ENCODE data around the gene COL23A1.
"Not testable (repeated sequence)": the region's sequence is repeated elsewhere in the genome, so short reads cannot be mapped to it uniquely, and the experiment has no call there.

COL23A1 gene

DNA sequence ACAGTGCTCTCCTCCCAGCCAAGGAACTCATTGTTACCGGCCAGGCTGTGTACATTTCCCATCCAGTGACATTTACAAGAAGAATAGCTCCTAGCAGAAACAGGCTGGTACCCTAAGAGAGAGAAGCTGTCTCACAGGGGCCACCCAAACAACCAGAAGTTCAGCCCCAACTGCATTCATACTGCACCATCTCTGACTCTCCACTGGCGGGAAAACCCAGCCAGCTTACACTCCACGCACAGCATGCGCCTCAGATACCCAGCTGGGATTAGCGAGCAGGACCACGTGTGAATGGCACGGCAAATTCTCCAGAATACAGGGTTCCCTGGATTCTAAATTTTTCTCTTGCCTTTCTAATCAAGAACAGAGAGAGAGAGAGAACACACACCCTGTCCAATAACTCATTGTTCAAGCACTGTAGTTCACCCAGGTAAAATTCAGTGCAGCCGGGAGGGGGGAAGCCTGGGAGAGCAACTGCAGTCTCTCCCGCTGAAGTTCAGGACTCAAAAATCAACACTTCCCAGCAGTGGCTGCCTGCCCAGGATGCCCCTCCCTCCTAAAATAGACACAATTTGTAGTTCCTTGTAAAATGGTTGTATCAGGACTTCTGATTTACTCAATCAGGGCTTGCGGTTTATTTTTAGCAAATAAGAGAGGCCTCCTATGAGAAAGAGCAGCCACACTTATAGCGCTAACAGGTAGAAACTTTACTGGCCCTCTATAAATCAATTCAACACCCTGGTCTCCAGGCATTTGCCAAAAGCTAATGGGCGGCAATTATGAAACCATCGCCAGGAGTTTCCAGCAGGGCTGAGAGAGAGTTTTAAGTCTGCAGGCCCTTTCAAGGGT, 2.2 kb downstream of the COL23A1 start:
- no peak for DNase-seq

DNA sequence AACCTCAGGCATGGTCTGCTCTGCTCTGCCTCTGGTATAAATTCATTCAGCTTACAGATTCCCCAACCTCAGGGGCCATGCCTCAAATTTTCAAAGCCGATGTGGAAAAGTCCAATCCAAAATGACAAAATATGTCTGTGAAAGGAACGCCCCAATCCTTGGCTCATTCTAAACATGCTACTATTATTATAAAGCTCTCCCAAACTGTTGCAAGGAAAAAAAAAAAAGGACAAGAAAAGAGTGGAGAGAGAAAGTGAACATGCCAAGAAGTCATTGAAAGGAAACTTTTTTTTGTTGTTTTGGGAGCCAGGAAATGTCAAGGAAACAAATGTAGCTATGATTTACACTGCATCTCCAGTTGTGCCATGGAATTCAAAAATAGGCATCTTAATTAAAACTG, 3.8 kb downstream of the COL23A1 start:
- no peak for DNase-seq

DNA sequence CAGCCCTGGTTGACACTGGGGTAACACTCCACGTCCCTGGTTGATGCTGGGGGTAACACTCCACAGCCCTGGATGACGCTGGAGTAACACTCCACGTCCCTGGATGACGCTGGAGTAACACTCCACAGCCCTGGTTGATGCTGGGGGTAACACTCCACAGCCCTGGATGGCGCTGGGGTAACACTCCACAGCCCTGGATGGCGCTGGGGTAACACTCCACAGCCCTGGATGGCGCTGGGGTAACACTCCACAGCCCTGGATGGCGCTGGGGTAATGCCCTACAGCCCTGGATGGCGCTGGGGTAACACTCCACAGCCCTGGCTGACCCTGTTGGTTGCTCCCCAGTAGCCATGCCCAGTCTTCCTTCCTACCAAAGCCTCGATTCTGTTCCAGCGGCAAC, 4.8 kb downstream of the COL23A1 start:
- not testable (repeated sequence) for DNase-seq

DNA sequence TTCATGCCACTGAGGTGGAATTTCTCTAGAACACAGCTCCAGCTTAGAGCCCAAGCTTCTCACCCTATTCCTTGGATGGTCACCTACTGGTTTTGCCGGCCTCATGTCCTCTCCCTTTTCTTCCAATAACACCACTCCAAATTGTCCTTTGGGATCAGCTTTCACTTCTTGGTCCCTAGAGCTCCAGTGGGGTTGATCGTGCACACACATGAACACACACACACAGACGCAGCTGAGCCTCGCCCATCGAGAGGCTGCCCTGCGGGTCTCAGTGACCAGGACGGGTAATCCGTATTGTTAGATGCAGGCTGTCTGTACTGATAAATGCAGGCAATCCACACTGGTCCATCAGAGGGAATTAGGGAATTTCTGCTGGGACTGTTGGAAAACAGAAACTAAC, 6.9 kb downstream of the COL23A1 start:
- DNase-seq, result no peak

DNA sequence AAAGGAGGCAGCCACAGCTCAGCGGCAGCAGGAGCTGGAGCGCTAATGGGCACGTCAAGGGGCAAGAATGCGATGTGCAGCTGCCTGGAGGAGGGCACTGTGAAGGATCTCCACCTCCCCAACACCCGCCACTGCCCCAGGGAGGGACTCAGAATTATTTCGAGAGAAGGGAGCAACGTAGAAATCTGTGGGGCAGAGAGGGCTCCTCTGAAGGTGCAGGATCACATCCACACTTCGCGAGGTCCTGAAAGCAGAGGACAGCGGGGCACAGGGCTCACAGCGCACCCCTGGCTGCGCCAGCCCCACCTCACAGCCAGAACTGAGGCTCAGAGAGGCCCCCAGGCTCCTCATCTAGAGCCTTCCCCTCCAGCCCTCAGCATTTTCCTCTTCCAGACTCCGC, 7.9 kb downstream of the COL23A1 start:
- no peak for DNase-seq

DNA sequence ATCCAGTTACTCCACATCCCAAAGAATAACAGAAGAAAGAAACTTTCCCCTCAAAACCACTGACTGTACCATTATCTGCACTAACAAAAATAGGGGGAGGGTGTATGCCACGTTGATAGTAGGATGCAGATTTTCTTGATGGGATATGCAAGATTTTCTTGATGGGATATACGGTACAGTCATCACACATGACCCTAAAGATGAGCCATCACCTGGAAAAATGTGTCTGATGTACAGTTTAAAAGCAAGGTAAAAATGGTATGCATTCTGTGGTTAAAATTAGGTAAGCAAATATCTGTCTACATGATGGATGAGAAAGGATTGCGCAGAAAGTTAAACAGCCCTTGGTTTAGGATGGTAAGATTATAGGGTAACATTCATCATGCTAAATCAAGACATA, 8.6 kb downstream of the COL23A1 start:
- no peak for DNase-seq

DNA sequence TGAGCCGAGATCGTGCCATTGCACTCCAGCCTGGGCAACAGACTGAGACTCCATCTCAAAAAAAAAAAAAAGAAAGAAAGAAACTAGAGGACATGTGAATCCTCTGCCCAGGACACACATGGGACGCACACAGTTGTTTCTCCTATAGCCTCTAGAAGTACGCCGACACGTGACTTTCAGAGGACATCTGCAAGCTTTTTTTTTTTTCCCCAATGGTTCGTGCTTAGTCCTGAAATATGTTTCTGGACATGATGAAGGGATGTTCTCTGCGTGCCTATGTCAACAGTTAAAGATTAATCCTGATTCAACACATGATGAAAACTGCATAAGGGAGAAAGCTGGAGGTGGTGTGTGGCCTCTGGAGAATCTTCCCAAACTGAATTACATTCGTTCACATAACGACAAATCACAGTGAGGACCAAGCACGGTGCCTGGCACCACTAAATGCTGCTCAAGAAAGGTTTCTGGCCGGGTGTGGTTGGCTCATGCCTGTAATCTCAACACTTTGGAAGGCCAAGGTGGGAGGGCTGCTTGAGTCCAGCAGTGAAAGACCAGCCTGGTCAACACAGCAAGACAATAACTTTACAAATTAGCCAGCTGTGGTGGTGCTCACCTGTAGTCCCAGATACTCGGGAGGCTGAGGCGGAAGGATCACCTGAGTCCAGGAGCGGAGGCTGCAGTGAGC, 9.8 kb downstream of the COL23A1 start:
- DNase-seq, result no peak

DNA sequence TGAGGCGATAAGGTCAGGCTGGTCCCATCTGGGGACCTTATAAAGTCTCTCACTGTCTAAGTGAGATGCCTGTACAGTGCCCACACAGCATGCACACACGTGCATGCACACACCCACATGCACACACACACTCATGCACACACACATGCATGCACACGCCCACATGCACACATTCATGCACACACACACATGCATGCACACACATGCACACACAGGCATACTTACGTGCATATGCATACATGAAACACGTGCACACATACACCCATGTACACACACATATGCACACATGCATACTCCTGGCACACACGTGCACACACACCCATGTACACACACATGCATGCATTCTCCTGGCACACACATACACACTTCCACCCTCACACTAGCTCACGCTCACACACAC, 12.2 kb downstream of the COL23A1 start:
- no peak for DNase-seq

DNA sequence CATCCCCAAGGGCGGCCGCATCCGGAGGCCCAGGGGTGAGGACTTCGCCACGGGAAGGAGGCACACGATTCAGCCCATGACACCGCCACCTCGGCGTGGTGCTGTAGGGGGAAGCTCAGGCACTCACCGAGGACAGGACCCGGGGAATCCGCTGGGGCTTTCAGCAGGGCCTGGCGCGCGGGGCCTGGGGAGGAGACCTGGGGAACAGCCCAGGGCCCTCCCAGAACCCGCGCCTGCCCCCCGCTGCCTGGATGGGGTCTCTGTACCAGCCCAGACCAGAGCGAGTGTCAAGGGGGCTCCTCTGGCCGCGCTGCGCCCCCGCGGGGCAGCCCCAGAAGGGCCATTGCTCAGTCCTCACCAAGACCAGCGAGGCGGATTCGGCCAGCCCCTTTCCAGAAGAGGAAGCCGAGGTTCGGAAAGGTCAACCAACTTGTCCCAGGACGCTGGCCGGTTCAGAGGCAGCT, 12.8 kb downstream of the COL23A1 start:
- no peak for DNase-seq

DNA sequence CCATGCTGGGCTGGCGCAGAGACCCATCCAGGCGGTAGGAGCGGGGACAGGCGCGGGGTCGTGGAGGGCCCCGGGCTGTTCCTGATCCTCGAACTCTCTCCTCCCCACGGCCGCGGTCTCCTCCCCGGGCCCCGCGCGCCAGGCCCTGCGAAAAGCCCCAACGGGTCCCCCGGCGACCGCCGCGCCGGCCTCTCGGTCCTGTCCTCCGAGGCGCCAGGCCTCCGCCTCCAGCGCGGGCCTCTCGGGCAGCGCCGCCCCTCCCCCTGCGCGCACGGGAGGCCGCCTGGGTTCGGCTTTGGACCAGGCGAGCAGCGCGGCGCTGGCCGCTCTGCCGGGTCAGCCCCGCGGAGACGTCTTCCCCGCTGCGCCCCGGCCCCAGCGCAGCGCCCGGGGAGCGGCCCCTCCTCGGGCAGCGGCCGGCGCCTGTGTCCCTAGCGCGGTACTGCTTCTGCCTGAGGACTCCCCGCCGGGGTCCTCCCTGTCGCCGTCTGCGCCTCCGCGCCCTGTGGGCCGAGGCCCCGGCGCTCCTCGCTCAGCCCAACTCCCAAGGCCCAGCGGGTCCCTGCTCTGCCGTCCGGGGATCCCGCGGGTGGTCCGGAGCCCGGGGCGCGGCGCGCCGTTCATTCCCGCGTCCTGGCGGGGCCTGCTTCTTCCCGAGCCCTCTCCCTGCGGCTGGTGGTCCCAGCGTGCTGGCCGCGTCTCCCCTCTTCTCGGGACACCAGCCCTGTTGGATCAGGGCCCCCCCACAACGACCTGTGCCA, 13.4 kb downstream of the COL23A1 start:
- DNase-seq, result no peak

DNA sequence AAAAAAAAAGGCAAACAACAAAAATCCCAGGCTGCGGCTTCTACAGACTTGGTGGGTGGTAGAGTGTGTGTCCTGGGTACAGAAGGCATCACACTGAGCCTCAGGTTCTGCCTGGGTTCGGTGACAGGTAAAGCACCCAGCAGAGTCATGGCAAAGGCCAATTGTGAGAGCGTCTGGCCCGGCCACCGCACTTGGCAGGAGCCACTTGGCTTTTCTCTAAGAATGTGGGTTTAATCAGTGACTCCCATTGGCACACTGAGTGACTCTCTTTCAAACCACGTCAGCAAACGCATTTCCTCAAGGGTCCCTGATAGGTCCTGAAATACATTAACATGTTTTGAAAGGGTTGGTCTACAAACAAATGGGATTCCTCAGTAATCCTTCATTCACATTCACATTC, 17.0 kb downstream of the COL23A1 start:
- DNase-seq, result no peak

DNA sequence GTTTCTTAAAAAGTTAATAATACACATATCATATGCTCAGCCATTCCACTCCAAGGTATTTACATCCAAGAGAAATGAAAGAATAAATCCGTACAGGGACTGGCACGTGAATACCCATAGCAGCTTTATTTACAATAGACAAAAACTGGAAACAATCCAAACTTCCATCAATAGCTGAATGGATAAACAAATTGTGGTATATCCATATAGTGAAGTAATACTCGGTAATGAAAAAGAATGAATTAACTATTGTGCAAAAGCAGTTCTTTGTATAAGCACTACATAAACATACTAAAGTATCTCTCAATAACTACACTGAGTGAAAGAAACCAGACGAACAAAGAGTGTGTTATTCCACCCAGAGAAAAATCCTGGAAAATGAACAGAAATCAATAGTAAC, 17.6 kb downstream of the COL23A1 start:
- DNase-seq, result no peak

DNA sequence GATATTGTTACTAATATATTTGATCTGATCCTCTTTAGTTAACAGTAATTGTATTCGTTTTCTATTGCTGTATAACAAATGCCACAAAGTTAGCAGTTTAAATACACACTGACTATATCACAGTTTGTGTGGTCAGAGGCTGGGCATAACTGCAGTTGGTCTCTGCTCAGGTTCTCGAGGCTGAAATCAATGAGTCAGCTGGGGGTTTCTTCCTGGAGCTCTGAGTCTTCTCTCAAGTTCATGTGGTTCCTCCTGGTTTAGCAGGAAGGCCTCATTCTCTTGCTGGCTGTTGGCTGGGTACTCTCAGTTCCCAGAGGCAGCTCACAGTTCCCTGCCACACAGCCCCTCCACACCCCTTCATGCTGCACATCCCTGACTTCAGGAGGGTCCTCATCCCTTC, 20.7 kb downstream of the COL23A1 start:
- DNase-seq, result no peak

DNA sequence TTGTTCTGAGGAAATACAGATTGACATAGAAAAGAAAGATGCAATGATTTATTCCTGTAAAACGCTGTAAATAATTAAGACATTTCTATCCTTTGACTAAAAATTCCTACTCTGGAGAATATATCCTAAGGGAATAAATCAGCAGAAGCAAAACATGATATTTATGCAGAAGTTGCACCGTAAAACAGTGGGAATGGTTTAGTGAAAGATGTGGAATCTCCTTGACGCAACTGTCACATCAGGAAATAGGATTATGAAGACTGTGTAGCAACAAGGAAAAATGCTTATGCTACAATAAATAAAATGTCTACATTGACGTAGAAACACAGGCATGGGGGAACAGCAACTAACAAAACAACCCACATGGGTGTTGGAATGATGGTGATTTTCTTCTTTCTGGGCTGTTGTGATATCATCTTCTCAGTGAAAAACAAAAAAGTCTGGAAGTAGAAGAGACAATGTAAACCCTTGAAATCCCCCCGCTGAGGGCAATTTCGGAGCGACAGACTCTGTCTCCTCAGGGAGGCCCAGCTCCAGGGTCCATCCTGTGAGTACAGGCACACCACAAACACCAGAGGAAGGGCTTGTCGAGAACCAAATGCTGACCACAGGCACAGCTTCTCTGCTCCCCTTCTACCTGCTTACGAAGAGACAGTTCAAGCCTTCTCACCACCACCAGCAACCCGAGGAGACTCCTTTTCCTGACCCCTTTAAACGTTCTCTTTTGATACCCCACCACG, 25.2 kb downstream of the COL23A1 start:
- DNase-seq, result no peak

DNA sequence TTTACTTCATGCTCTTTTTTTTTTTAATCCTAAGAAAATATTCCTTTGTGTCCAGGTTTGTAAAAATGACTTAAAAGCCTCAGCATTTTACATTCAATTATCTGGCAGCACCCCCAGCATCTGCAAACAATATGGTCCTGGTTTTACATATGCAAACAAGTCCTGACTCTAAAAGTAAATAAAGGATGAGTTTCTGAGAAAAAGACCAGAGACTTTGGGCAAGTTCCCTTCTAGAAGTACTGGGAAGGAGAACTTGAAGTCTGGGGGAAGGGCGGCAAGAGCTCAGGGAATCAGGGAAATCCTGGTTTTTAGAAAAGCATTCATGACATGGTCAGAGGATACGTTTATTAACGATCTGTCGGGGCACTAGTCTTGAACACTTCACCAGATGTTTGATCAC, 25.8 kb downstream of the COL23A1 start:
- no peak for DNase-seq

DNA sequence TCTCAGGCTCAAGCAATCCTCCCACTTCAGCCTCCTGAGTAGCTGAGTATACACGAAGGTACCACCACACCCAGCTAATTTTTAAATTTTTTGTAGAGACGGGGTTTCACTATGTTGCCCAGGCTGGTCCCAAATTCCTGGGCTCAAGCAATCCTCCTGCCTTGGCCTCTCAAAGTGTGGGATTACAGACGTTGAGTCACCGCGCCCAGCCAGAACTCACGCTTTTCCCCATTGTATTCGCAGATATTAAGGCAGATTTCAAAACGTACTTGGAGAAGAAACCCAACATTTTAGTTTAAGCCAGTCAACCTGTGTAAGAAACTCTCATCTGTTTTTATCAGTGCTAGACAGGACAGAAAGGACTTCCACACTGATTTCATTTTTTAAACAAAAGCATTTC, 26.6 kb downstream of the COL23A1 start:
- DNase-seq, result no peak

DNA sequence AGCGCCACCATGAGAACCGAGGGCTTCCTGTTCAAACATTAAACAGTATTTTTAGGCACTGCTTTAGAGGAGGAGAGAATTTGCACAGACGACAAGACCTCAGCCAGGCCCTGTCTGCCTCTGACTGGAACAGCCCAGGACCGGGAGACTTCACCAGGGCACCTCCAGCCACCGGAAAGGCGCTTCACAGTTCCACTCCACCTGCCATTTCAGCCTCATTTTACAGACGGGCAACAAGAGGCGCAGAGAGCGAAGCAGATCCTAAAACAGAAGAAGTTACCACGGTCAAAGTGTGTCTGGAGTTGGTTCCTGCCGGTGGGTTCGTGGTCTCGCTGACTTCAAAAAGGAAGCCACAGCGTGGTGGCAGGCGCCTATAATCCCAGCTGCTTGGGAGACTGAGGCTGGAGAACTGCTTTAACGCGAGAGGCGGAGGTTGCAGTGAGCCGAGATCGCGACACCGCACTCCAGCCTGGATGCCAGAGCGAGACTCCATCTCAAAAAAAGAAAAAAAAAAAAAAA, 28.4 kb downstream of the COL23A1 start:
- no peak for DNase-seq

DNA sequence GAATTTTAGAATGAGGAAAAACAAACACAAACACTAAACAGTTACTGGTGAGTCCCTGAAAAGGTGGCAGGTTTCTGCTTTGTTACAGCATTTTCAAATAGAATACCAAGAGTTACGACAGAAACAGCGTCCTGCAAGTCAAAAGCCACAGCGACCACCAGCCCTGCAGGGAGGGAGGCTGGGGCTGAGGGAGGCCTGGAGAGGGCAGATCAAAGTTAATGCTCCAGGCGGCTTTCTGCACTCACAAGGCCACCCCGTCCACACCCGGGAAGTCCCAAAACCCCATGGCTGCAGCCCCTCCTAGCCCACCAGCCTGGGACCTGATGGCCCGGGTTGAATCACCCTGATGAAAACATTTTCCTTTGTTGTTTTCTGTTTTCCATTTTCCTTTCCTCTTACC, 29.3 kb downstream of the COL23A1 start:
- no peak for DNase-seq

DNA sequence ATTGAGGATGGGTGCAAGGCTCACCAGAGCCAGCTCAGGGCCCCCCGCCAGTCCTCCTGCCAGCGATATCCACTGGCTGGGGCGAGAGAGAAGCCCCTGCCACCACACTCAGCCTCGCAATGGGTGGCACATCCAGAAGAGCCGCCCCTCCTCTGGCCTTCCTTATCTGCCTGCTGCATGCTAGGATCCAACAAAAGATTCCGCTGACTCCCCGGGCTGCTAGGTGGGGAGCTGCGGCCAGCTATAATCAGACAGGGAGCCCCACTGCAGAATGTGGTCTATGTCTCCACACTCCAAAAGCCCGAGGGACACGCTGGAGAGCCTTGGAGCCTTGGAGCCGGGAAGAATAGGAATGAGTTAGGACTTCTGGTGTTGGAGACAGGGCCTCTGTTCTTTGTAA, 32.8 kb downstream of the COL23A1 start:
- DNase-seq, result no peak

DNA sequence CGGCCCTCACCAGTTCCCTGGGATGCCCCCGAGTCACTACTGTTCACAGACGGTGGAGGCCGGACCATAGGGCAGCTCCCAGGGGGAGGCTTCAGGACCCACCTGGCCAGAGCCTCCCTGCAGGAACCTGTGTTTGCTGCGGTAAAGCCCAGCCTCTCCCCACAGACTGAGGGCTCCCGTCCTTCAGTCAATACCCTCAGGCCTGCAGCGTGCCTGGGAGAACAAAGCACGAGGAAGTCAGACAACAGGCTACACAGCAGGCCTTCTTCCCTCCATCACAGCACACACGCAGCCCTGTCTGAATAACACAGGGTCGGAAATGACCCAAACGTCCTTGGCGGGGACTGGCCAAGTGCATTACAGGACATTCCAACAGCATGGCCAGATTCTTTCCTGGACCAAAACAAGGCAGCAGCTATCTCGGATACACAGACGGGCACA, 34.4 kb downstream of the COL23A1 start:
- DNase-seq, result no peak

DNA sequence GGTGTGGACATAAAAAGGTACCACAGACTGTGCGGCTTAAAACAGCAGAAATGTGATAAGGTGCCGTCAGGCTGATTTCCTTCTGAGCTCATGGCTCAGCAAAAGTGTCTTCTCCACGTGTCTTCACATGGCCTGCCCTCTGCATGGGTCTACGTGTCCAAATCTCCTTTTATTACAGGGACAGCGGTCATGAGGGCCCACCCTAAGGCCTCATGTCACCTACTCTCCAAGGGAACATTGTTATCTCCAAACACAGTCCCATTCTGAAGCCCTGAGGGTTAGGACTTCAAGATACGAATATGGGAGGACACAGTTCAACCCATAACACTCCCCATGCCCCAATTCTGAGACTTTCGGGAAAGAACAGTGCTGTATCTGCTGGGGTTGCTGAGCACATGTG, 35.2 kb downstream of the COL23A1 start:
- no peak for DNase-seq

DNA sequence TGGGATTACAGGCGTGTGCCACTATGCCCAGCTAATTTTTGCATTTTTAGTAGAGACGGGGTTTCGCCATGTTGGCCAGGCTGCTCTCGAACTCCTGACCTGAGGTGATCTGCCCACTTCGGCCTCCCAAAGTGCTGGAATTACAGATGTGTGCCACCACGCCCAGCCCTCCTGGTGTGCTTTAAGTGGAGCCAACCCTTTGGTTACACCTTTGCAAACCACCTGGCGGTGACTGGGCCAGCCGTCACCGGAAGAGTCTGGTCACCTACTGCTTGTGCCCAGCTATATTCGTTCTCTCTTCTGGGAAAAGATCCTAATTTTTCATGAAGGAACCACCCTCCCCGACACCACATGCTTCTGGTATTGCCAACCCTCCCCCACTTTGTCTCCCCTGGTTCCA, 35.9 kb downstream of the COL23A1 start:
- DNase-seq, result no peak

DNA sequence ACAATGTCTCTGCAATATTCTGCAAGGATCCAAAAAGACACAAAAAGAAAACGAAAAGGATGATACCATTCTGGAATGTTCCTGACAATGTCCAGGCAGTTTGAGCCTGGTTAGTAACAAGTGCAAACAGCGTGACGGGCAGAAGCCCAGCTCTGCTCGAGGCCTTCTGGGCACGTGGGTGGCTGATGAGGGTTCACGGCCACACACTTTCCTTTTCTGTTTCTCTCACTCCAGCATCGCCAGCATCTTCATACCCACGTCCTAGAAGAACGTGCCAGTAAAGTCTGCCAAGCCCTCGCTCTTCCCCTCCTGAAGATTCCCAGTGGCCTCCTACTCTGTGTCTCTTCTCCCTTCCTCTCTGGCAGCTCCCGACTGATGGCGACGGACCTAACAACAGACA, 36.7 kb downstream of the COL23A1 start:
- no peak for DNase-seq
